OCI-LY1 (cell line): ENCODE measurements around the gene WNT9B.
"Not testable (repeated sequence)": the region's sequence is repeated elsewhere in the genome, so short reads cannot be mapped to it uniquely, and the experiment has no call there.

Source experiments
- H2AFZ ChIP-seq: fragments of 200-600 bp; sonication (generic), shearing (Covaris generic); 2 replicates; pipeline ENCODE4 v1.6.0; 2014; ENCODE audit warnings: antibody characterized with exemption, mild to moderate bottlenecking, low read length
- H3F3A ChIP-seq: fragments of 200-600 bp; sonication (generic), shearing (Covaris generic); 2 replicates; pipeline ENCODE4 v1.6.0; 2014; ENCODE audit warnings: mild to moderate bottlenecking, antibody characterized with exemption, low read length, moderate library complexity; ENCODE audit not compliant: insufficient read depth
- H3K27ac ChIP-seq: fragments of 200-600 bp; sonication (generic); 2 replicates; pipeline ENCODE4 v1.5.1; 2014; ENCODE audit warnings: low read length, mixed run types, mild to moderate bottlenecking, low read depth; ENCODE audit not compliant: poor library complexity, severe bottlenecking
- H3K27me3 ChIP-seq: fragments of 200-600 bp; sonication (generic); 2 replicates; pipeline ENCODE4 v1.6.0; 2014; ENCODE audit warnings: antibody characterized with exemption, mild to moderate bottlenecking, low read length, moderate library complexity; ENCODE audit not compliant: insufficient read depth
- H3K36me3 ChIP-seq: fragments of 200-600 bp; sonication (generic); 2 replicates; pipeline ENCODE4 v1.6.1; 2014; ENCODE audit warnings: mild to moderate bottlenecking, antibody characterized with exemption, low read length, moderate library complexity, mixed read lengths; ENCODE audit not compliant: insufficient read depth
- H3K4me1 ChIP-seq: fragments of 200-600 bp; sonication (generic); 2 replicates; pipeline ENCODE4 v1.5.1; 2014; ENCODE audit warnings: mild to moderate bottlenecking, low read length, moderate library complexity; ENCODE audit not compliant: insufficient read depth, severe bottlenecking
- H3K4me2 ChIP-seq: fragments of 200-600 bp; sonication (generic), shearing (Covaris generic); 2 replicates; pipeline ENCODE4 v1.6.1; 2014; ENCODE audit warnings: low read length
- H3K4me3 ChIP-seq: fragments of 200-600 bp; sonication (generic); 2 replicates; pipeline ENCODE4 v1.5.1; 2014; ENCODE audit warnings: low read length, low read depth, mild to moderate bottlenecking, mixed read lengths; ENCODE audit not compliant: poor library complexity, severe bottlenecking
- H3K79me2 ChIP-seq: fragments of 200-600 bp; shearing (Covaris generic); 2 replicates; pipeline ENCODE4 v1.6.1; 2016; ENCODE audit warnings: mixed run types, low read length, mixed read lengths; ENCODE audit not compliant: insufficient read depth
- H3K9ac ChIP-seq: fragments of 200-600 bp; sonication (generic), shearing (Covaris generic); 2 replicates; pipeline ENCODE4 v1.6.1; 2014; ENCODE audit warnings: mild to moderate bottlenecking, low read length, mixed read lengths
- H3K9me2 ChIP-seq: fragments of 200-600 bp; sonication (generic), shearing (Covaris generic); 2 replicates; pipeline ENCODE4 v1.6.1; 2014; ENCODE audit warnings: low read depth, mild to moderate bottlenecking, low read length, mixed read lengths
- H3K9me3 ChIP-seq: fragments of 200-600 bp; shearing (Covaris generic); 2 replicates; pipeline ENCODE4 v1.6.1; 2014; ENCODE audit warnings: low read length, mixed read lengths
- H4K20me1 ChIP-seq: fragments of 200-600 bp; sonication (generic), shearing (Covaris generic); 2 replicates; pipeline ENCODE4 v1.6.0; 2016; ENCODE audit warnings: mild to moderate bottlenecking, low read length; ENCODE audit not compliant: insufficient read depth
- CTCF ChIP-seq: fragments of 200-600 bp; sonication (generic), shearing (Covaris generic); IDR thresholded peaks from 2 replicates; pipeline ENCODE4 v1.5.1; 2017; ENCODE audit warnings: mild to moderate bottlenecking, antibody characterized with exemption, low read length, moderate library complexity, mixed read lengths
- EZH2 ChIP-seq: fragments of 200-600 bp; sonication (generic), shearing (Covaris generic); IDR thresholded peaks from 2 replicates; pipeline ENCODE4 v1.8.0; 2017; ENCODE audit warnings: borderline replicate concordance, mixed run types, mild to moderate bottlenecking, antibody characterized with exemption, low read length, moderate library complexity, mixed read lengths

The WNT9B gene

DNA sequence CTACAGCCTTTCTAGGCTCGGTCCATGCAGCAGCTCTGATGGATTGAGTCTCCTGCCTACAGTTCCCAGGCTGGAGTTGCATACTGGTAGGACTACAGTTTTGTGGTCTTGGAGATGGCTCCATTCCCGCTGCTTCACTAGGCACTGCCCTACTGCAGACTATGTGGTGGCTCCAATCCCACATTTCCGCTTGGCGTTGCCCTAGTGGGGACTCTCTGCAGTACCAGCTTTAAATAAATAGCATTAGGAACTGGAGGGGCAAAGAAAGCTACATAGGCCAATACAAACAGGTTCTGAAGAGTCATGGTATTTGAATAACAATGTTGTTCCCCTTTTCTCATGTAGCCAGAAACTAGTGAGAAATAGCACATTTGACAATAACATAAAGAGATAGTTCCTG lies 66.1 kb downstream of the WNT9B start:
- H3K4me3 ChIP-seq: no peak overlapping the region
- no peak overlapping the region for H3K9ac ChIP-seq
- H3F3A ChIP-seq: no peaks in the 10 kb centered on the region
- H3K9me3 ChIP-seq: 0 out of 2 replicates have a peak, but pooled peaks cover 2% of the 10 kb centered on the region
- no peaks in the 10 kb centered on the region for H3K4me1 ChIP-seq
- TF ChIP-seq EZH2: no peak
- TF ChIP-seq CTCF: no peak
- H3K36me3 ChIP-seq: peaks cover 7% of the 10 kb centered on the region; the same call in 1 of the 2 replicates
- H3K27me3 ChIP-seq: no peaks in the 10 kb centered on the region
- no peaks in the 10 kb centered on the region for H4K20me1 ChIP-seq
- no peak overlapping the region for H3K27ac ChIP-seq
- no peaks in the 10 kb centered on the region for H3K79me2 ChIP-seq
- no peaks in the 10 kb centered on the region for H3K9me2 ChIP-seq
- H2AFZ ChIP-seq: no peak overlapping the region
- H3K4me2 ChIP-seq: no peak overlapping the region

DNA sequence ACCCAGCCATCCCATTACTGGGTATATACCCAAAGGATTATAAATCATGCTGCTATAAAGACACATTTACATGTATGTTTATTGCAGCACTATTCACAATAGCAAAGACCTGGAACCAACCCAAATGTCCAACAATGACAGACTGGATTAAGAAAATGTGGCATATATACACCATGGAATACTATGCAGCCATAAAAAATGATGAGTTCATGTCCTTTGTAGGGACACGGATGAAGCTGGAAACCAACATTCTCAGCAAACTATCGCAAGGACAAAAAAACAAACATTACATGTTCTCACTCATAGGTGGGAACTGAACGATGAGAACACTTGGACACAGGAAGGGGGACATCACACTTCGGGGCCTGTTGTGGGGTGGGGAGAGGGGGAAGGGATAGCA lies 70.6 kb downstream of the WNT9B start:
- H3K4me2 ChIP-seq, H3K9ac ChIP-seq, H3K9me2 ChIP-seq, H3F3A ChIP-seq, H2AFZ ChIP-seq, H3K9me3 ChIP-seq, H4K20me1 ChIP-seq, H3K27ac ChIP-seq, H3K36me3 ChIP-seq, H3K27me3 ChIP-seq: not testable (repeated sequence)
- peaks cover 39% of the 10 kb centered on the region for H3K79me2 ChIP-seq
- peaks cover 20% of the 10 kb centered on the region for H3K4me1 ChIP-seq
- peak overlapping the region; percentile 91 for H3K4me3 ChIP-seq

DNA sequence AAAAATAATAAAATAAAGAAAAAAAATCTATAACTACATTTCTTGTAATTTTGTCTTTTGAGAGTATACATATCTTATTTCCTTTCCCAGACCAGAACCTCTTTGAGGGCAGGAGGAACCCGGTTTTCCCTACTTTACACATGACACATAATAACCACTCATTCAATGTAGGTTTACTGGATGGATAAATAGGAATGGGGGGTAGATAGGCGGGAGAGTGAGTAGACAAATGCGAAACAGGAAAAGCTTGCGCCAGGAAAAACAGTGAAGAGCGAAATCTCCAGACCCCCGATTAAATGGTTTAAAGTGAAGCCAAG lies 71.1 kb downstream of the WNT9B start:
- Histone ChIP-seq H3K79me2 (peaks cover 43% of the 10 kb centered on the region), H2AFZ (peak overlapping the region; percentile 85), H3K27me3 (no peaks in the 10 kb centered on the region), H3K9me3 (no peaks in the 10 kb centered on the region), H3K4me2 (peak overlapping the region; percentile 88), H3K9ac (peak overlapping the region; percentile 86), H3K36me3 (no peaks in the 10 kb centered on the region), H3K9me2 (no peaks in the 10 kb centered on the region), H3K27ac (peak overlapping the region; percentile 64), H4K20me1 (no peaks in the 10 kb centered on the region), H3F3A (no peaks in the 10 kb centered on the region), H3K4me3 (peak overlapping the region; percentile 91), H3K4me1 (peaks cover 20% of the 10 kb centered on the region)
- no peak for TF ChIP-seq CTCF
- TF ChIP-seq EZH2: no peak

GRCh38 chr17:46922804-46923635 lies 71.6 kb downstream of the WNT9B start, which contains the start of gene GOSR2:
Gene GOSR2, plus strand, starts transcription at chr17:46923160. Its CDS starts 33 bp downstream, at chr17:46923193.
- TF ChIP-seq CTCF (no peak), EZH2 (no peak)
- no peaks in the 10 kb centered on the region for H3K9me3 ChIP-seq
- H3F3A ChIP-seq: no peaks in the 10 kb centered on the region
- H3K9ac ChIP-seq: peak within 1 kb of the TSS; percentile 86
- H3K4me1 ChIP-seq: peaks cover 20% of the 10 kb centered on the region
- no peaks in the 10 kb centered on the region for H4K20me1 ChIP-seq
- peak within 1 kb of the TSS; percentile 91 for H3K4me3 ChIP-seq
- H3K9me2 ChIP-seq: no peaks in the 10 kb centered on the region
- peaks cover 45% of the 10 kb centered on the region for H3K79me2 ChIP-seq
- peak within 1 kb of the TSS; percentile 88 for H3K4me2 ChIP-seq
- H3K27me3 ChIP-seq: no peaks in the 10 kb centered on the region
- H3K27ac ChIP-seq: peak within 1 kb of the TSS; percentile 64
- H2AFZ ChIP-seq: peak within 1 kb of the TSS; percentile 85
- H3K36me3 ChIP-seq: no peaks in the 10 kb centered on the region
